Duodenal mucosa (tissue), 2 donors: ENCODE results near the gene TRAPPC13.
"Not testable (repeated sequence)": the region's sequence is repeated elsewhere in the genome, so short reads cannot be mapped to it uniquely, and the experiment has no call there.

Source experiments
- H3K27ac ChIP-seq: one replicate; pipeline ENCODE4 v1.7.0; 2013; ENCODE audit warnings: low read depth, low read length
- H3K27me3 ChIP-seq, 2 donors: one replicate each; pipeline ENCODE4 v1.7.0; 2013; ENCODE audit warnings: low read length in 2 of 2, control low read depth in 1 of 2; ENCODE audit not compliant: insufficient read depth in 2 of 2, control insufficient read depth in 1 of 2
- H3K36me3 ChIP-seq, 2 donors: one replicate each; pipeline ENCODE4 v1.7.0; 2013; ENCODE audit warnings: low read length in 2 of 2, control low read depth in 1 of 2; ENCODE audit not compliant: insufficient read depth in 2 of 2, control insufficient read depth in 1 of 2
- H3K4me1 ChIP-seq, 2 donors: one replicate each; pipeline ENCODE4 v1.7.0; 2013; ENCODE audit warnings: low read length in 2 of 2, control low read depth in 1 of 2; ENCODE audit not compliant: insufficient read depth in 2 of 2, control insufficient read depth in 1 of 2
- H3K4me3 ChIP-seq, 2 donors: one replicate each; pipeline ENCODE4 v1.7.0; 2013; ENCODE audit warnings: low read length in 2 of 2, low read depth in 1 of 2
- H3K9ac ChIP-seq, 2 donors: one replicate each; pipeline ENCODE4 v1.7.0; 2013; ENCODE audit warnings: low read length in 2 of 2, low read depth in 1 of 2
- H3K9me3 ChIP-seq, 2 donors: one replicate each; pipeline ENCODE4 v1.7.0; 2013; ENCODE audit warnings: low read length in 2 of 2, control low read depth in 1 of 2; ENCODE audit not compliant: control insufficient read depth in 1 of 2

Gene TRAPPC13

DNA sequence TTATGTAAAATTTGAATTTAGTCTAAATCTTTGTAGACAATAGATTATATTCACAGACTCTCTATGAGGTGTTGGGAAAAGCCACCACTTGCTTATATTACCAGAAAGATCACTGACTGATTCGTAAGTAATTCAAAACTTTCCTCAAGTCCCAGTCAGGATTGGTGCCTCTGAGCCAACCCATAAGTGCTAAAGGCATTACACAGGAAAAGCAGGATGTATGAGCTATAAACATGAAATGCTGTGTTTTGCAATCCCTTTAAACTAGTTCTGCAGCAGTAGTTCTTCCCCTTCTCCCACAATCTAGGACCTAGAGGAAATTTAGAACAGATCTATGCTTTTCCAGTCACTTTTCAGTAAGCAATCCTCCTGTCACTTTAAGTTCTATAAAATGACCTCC lies 48.0 kb downstream of the TRAPPC13 start:
- Histone ChIP-seq H3K36me3 (peaks cover 0 to 2% of the 10 kb centered on the region in 2 donors), H3K4me1 (no peaks in the 10 kb centered on the region), H3K27me3 (no peaks in the 10 kb centered on the region), H3K4me3 (no peak overlapping the region), H3K27ac (no peak overlapping the region), H3K9me3 (no peaks in the 10 kb centered on the region), H3K9ac (no peak overlapping the region)

DNA sequence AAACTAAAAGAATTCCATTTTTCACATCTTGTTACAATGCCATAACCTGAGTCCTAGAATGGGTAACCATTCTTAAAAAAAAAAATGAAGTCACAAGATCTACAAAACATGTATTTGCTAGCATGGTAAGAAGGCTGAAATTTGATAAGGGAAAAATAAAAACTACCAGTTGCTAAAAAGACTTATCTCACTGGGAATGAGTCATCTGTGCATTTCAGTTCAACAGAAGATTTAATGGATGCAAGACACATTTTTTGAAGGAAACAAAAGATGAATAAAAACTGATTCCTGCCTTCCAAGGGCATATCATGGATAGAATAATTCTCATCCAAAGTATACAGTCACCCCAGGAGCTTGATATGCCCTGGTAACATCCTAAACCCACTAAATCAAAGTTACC lies 49.9 kb downstream of the TRAPPC13 start:
- H3K9me3 ChIP-seq = no peaks in the 10 kb centered on the region
- H3K4me3 ChIP-seq = no peak overlapping the region
- H3K36me3 ChIP-seq = peaks cover 0 to 4% of the 10 kb centered on the region in 2 donors
- H3K9ac ChIP-seq = no peak overlapping the region
- H3K4me1 ChIP-seq = no peaks in the 10 kb centered on the region
- H3K27me3 ChIP-seq = no peaks in the 10 kb centered on the region
- H3K27ac ChIP-seq = no peak overlapping the region

DNA sequence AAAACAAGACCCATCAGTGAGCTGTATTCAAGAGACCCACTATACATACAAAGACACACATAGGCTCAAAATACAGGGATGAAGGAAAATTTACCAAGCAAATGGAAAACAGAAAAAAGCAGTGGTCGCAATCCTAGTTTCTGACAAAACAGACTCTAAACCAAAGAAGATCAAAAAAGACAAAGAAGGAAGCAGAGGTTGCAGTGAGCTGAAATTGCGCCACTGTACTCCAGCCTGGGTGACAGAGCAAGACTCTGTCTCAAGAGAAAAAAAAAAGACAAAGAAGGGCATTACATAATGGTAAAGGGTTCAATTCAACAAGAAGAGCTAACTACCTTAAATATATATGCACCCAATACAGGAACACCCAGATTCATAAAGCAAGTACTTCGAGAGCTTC lies 51.2 kb downstream of the TRAPPC13 start:
- H3K27me3 ChIP-seq, H3K9ac ChIP-seq, H3K4me1 ChIP-seq, H3K4me3 ChIP-seq, H3K9me3 ChIP-seq, H3K36me3 ChIP-seq, H3K27ac ChIP-seq: not testable (repeated sequence)

DNA sequence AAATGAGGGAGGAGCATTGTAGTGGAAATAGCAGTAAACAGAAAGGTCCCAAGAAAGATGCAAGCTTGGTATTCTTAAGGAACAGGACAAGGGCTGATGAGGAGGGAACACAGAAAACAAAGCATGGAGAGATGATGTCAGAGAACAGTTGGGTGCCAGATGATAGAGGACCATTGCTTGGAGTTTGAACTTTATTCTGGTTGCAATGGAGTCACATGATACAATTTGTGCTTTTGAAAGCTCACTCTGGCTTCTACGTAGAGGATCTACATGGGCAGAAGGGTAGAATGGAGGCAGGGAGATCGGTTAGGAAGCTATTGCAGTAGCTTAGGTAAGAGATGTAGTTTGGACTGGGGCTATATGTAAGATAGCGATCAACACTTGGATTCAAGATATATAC lies 57.3 kb downstream of the TRAPPC13 start:
- peaks cover 0 to 10% of the 10 kb centered on the region in 2 donors for H3K36me3 ChIP-seq
- H3K27ac ChIP-seq = no peak overlapping the region
- H3K27me3 ChIP-seq = no peaks in the 10 kb centered on the region
- no peak overlapping the region for H3K9ac ChIP-seq
- H3K4me1 ChIP-seq = no peaks in the 10 kb centered on the region
- H3K4me3 ChIP-seq = no peak overlapping the region
- H3K9me3 ChIP-seq = no peaks in the 10 kb centered on the region

DNA sequence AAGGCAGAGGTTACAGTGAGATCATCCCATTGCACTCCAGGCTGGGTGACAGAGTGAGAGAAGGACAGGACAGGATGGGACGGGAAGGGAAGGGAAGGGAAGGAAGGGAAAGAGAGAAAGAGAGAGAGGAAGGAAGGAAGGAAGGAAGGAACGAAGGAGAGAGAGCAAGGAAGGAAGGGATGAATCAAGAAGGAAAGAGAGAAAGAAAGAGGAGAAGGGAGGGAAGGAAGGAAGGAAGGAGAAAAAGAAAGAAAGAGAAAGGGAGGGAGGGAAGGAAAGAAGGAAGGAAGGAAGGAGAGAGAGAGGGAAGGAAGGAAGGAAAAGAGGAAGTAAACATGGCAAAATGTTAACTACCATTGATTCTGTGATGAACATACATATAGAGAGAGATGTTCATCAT lies 68.3 kb downstream of the TRAPPC13 start:
- Histone ChIP-seq H3K27ac (no peak overlapping the region), H3K36me3 (no peaks in the 10 kb centered on the region), H3K4me3 (no peak overlapping the region)

DNA sequence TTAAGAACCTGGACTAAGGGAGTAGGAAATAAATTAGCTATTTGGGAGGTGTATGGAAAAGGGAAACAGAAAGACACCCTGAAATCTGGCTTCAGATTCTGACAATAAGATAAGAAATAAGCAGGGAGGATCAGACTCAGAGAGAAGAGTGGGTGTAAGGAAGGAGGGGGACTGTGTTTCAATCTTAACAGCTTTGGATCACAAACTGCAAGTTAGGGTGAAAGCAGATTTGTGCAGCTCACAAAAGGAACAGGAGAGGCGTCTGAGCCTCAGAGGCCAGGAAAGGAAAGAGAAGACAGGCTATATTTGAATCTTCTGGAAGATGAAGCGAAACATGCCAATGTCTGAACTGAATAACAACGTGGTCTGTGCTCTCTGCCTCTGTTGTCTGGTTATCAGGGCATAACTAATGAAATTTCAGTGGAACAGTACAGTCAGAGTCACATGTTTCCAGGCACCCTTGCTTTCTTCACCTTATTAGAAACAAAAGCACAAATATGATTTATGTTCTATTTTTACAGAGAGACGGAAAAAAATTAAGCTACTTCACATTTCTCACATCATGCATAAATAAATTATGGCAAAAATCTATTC lies 70.4 kb downstream of the TRAPPC13 start:
- no peak overlapping the region for H3K9ac ChIP-seq
- H3K9me3 ChIP-seq = no peaks in the 10 kb centered on the region
- no peaks in the 10 kb centered on the region for H3K36me3 ChIP-seq
- H3K27ac ChIP-seq = no peak overlapping the region
- H3K4me1 ChIP-seq = no peaks in the 10 kb centered on the region
- H3K4me3 ChIP-seq = no peak overlapping the region
- H3K27me3 ChIP-seq = no peaks in the 10 kb centered on the region

More for the DNA sequence above, 68.3 kb downstream of the TRAPPC13 start:
- Histone ChIP-seq H3K27me3 (no peaks in the 10 kb centered on the region), H3K4me1 (no peaks in the 10 kb centered on the region), H3K9me3 (no peaks in the 10 kb centered on the region), H3K9ac (no peak overlapping the region)

DNA sequence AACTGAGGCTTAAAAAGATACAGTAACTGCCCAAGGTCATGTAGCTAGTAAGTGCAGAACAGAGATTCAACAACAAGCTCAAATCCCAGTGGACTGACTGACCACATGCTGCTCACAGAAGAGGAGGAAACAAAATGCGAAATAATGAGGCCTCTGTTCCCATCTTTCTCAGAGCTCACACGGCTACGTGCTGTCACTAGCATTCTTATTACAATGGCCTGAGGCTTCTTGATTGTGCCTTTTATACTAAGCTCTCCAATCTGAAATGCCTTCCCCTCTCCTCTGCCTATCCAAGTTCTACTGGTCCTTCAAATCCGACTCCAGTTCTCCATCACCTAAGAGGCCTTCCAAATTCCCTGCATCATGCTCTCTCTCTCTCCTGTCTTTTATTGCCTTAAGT lies 71.1 kb downstream of the TRAPPC13 start:
- Histone ChIP-seq H3K4me3 (no peak overlapping the region), H3K9me3 (no peaks in the 10 kb centered on the region), H3K4me1 (no peaks in the 10 kb centered on the region), H3K9ac (no peak overlapping the region), H3K36me3 (no peaks in the 10 kb centered on the region), H3K27me3 (no peaks in the 10 kb centered on the region), H3K27ac (no peak overlapping the region)

DNA sequence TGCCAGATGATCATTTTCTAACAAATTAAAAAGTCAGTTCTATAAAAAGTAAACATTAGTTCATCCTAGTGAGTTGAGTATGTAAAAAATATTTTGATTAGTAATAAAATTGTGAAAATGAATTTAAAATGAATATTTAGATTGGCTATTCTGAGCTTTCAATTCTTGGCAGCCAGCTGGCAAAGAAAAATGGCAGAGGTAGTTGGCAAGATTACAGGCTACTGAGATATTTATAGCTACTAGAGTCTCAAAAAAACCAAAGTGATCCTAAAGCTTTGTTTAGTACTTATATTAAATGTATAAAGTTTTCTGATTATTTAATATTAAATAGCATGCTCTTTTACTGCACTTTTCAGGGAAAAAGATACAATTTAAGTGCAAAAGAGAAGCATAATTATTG lies 72.1 kb downstream of the TRAPPC13 start:
- no peaks in the 10 kb centered on the region for H3K36me3 ChIP-seq
- no peaks in the 10 kb centered on the region for H3K4me1 ChIP-seq
- no peak overlapping the region for H3K27ac ChIP-seq
- H3K9me3 ChIP-seq = no peaks in the 10 kb centered on the region
- H3K9ac ChIP-seq = no peak overlapping the region
- H3K27me3 ChIP-seq = no peaks in the 10 kb centered on the region
- no peak overlapping the region for H3K4me3 ChIP-seq

DNA sequence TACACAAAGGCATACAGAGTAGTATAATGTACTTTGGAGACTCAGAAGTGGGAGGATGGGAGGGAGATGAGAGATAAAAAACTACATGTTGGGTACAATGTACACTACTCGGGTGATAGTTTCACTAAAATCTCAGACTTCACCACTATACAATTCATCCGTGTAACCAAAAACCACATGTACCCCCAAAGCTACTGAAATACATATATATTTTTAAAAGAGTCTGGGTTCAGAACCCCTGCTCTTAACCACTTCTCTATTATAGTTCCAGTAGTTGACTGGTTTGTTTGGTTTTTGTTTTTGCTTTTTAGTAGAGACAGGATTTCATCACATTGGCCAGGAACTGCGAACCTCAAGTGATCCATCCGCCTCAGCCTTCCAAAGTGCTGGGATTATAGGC lies 74.5 kb downstream of the TRAPPC13 start:
- no peaks in the 10 kb centered on the region for H3K36me3 ChIP-seq
- H3K27me3 ChIP-seq = no peaks in the 10 kb centered on the region
- H3K9me3 ChIP-seq = no peaks in the 10 kb centered on the region
- H3K27ac ChIP-seq = no peak overlapping the region
- H3K4me3 ChIP-seq = no peak overlapping the region
- no peak overlapping the region for H3K9ac ChIP-seq
- H3K4me1 ChIP-seq = no peaks in the 10 kb centered on the region

DNA sequence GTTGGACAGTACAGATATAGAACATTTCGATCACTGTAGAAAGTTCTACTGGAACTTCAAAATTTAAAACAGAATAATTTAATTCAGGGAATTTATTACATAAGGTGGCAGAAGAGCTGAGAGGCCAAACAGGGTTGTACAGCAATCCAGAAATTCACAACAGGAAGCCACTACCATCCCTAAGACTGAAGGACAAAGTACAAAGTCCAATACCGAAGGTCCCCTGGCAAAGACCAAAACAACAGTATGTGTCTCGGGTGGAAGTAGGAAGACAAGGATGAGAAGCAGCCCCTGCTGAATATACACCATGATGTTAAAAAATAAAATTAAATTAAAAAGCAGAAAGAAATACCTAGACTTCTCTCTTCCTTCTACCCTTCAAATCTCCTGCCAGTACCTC lies 77.2 kb downstream of the TRAPPC13 start:
- no peaks in the 10 kb centered on the region for H3K27me3 ChIP-seq
- no peak overlapping the region for H3K27ac ChIP-seq
- H3K9ac ChIP-seq = no peak overlapping the region
- H3K36me3 ChIP-seq = no peaks in the 10 kb centered on the region
- H3K9me3 ChIP-seq = no peaks in the 10 kb centered on the region
- H3K4me3 ChIP-seq = no peak overlapping the region
- no peaks in the 10 kb centered on the region for H3K4me1 ChIP-seq
